HFFc6 (cell line): ENCODE data around the gene DIP2B. TPM values are rescaled to one million over a fixed set of nuclear protein-coding genes. Genes with fewer than 3 reads are reported as not detected.

Source experiments
- DNase-seq: peaks from one replicate; pipeline ENCODE4 v3.0.0-alpha.2; 2018
- H3K27ac Mint-ChIP-seq: 2 replicates; pipeline ENCODE4 v1.8.0; 2020; ENCODE audit warnings: mild to moderate bottlenecking, mixed read lengths
- H3K27me3 Mint-ChIP-seq: 2 replicates; pipeline ENCODE4 v1.8.0; 2021; ENCODE audit warnings: mild to moderate bottlenecking, moderate library complexity, mixed read lengths; ENCODE audit not compliant: insufficient read depth
- H3K36me3 Mint-ChIP-seq: 2 replicates; pipeline ENCODE4 v1.8.0; 2021; ENCODE audit warnings: low read depth, mixed read lengths
- H3K4me1 Mint-ChIP-seq: 2 replicates; pipeline ENCODE4 v1.8.0; 2020; ENCODE audit warnings: low read depth, mixed read lengths
- H3K4me3 Mint-ChIP-seq: 2 replicates; pipeline ENCODE4 v1.8.0; 2020; ENCODE audit warnings: mild to moderate bottlenecking, moderate library complexity, mixed read lengths
- H3K9me3 Mint-ChIP-seq: 2 replicates; pipeline ENCODE4 v1.8.0; 2020; ENCODE audit warnings: mild to moderate bottlenecking, mixed read lengths
- total RNA-seq, 6 experiments: library from RNA; stranded (reverse); fragmentation: NEBNext Ultra II Directional; extraction: Animal tissue kit (Norgen Biotek cat#: 25700); gene quantifications; 2 replicates in 1 of 6; 3 replicates in 5 of 6; pipeline ENCODE4 v1.2.3, GENCODE V29; 2021
- TF ChIP-seq, protein P1 (sequence below): fragments of 200-600 bp; sonication (generic); IDR thresholded peaks from 2 replicates; pipeline ENCODE4 v1.5.0; 2021; ENCODE audit warnings: antibody characterized with exemption, mild to moderate bottlenecking

DIP2B gene
- total RNA-seq, 6 experiments from 2014 or later: 17.4 to 24.7 (median 20.6) TPM

DNA sequence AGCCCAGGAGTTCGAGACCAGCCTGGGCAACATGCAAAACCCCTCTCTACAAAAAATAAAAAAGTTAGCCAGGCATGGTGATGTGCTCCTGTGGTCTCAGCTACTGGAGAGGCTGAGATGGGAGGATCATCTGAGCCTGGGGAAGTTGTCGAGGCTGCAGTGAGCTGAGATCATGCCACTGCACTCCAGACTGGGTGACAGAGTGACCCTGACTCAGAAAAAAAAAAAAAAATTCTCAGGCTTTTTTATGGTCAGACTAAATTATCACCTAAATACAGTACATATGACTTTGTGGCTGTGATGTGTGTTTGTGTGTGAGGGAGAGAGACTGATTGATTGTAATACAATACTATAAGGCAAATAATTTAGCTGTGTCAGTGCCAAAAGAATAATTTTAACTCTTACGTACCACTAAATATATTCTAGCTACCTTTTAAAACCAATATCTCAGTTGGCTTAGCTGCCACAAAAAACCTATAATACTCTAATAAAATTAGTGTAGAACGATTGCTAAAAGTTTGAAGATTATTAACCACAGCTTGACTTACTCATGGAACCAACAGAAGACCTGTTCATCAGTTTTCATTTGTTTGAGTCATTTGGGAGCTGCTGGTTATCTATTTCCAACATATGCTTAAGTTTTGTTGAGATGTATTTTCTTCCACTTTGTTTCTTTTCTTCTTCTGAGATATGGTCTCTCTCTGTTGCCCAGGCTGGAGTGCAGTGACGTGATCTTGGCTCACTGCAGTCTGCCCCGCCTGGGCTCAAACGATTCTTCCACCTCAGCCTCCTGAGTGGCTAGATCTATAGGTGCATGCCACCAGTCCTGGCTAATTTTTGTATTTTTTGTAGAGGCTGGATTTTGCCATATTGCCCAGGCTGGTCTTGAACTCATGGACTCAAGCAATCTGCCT, 58.0 kb downstream of the DIP2B start:
- H3K4me3 Mint-ChIP-seq: no peak overlapping the region
- H3K36me3 Mint-ChIP-seq: peaks cover 3% of the 10 kb centered on the region; the same call in 1 of the 2 replicates
- no peak for DNase-seq

DNA sequence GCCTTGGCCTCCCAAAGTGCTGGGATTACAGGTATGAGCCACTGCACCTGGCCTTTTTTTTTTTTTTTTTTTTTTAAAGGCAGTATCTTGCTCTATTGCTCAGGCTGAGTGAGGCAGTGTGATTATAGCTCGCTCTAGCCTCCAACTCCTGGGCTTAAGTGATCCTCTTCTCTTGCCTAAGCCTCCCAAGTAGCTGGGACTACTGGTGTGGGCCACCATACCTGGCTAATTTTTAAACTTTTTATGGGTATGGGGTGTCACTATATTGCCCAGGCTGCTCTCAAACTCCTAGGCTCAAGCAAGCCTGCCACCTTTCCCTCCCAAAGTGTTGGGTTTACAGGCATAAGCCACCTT, 58.6 kb downstream of the DIP2B start:
- peaks cover 28% of the 10 kb centered on the region for H3K4me1 Mint-ChIP-seq
- no peaks in the 10 kb centered on the region for H3K9me3 Mint-ChIP-seq
- no peaks in the 10 kb centered on the region for H3K27me3 Mint-ChIP-seq
- TF ChIP-seq, protein P1, sequence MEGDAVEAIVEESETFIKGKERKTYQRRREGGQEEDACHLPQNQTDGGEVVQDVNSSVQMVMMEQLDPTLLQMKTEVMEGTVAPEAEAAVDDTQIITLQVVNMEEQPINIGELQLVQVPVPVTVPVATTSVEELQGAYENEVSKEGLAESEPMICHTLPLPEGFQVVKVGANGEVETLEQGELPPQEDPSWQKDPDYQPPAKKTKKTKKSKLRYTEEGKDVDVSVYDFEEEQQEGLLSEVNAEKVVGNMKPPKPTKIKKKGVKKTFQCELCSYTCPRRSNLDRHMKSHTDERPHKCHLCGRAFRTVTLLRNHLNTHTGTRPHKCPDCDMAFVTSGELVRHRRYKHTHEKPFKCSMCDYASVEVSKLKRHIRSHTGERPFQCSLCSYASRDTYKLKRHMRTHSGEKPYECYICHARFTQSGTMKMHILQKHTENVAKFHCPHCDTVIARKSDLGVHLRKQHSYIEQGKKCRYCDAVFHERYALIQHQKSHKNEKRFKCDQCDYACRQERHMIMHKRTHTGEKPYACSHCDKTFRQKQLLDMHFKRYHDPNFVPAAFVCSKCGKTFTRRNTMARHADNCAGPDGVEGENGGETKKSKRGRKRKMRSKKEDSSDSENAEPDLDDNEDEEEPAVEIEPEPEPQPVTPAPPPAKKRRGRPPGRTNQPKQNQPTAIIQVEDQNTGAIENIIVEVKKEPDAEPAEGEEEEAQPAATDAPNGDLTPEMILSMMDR: no peak
- no peak overlapping the region for H3K4me3 Mint-ChIP-seq
- no peak for DNase-seq
- no peak overlapping the region for H3K27ac Mint-ChIP-seq
- H3K36me3 Mint-ChIP-seq: peaks cover 5% of the 10 kb centered on the region; the same call in 1 of the 2 replicates

More for the DNA sequence above, 58.0 kb downstream of the DIP2B start:
- no peaks in the 10 kb centered on the region for H3K27me3 Mint-ChIP-seq
- peaks cover 27% of the 10 kb centered on the region for H3K4me1 Mint-ChIP-seq
- no peaks in the 10 kb centered on the region for H3K9me3 Mint-ChIP-seq
- TF ChIP-seq, protein P1: no peak
- no peak overlapping the region for H3K27ac Mint-ChIP-seq

DNA sequence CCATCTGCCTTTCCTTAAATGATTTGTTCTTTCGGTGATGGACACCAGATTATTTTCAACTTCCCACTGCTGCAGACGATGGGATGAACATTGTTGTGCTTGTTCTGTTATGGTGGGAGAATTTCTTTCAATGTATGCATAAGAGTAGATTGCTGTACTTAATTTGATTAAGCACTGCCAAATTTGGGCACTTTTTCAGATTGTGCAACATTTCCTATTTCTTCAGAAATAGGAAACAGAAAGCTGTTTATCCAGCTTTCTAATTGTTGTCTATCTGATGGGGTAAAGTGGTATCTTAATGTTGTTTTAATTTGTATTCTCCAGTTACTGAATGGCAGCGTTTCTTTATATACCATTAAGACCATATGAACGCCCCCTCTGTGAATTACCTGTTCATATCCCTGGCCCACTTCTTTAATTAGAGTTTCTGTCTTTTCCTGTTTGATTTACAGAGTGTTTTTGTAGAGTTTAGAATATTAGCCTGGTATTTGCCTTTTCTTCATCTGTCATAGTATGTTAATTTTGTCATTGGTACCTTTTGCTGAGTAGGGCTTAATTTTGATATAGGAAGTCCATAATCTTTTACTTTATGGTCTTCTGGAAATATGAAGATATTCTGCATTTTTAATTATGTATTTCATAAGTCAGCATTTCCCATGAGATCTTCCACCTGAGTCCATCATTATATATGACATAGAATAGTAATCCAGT, 59.6 kb downstream of the DIP2B start:
- Mint-ChIP-seq H3K27ac (no peak overlapping the region), H3K36me3 (peaks cover 5% of the 10 kb centered on the region; the same call in 1 of the 2 replicates), H3K4me1 (peaks cover 36% of the 10 kb centered on the region), H3K9me3 (no peaks in the 10 kb centered on the region), H3K4me3 (no peak overlapping the region), H3K27me3 (peaks cover 2% of the 10 kb centered on the region; the same call in 1 of the 2 replicates)
- DNase-seq: no peak
- TF ChIP-seq, protein P1: no peak

DNA sequence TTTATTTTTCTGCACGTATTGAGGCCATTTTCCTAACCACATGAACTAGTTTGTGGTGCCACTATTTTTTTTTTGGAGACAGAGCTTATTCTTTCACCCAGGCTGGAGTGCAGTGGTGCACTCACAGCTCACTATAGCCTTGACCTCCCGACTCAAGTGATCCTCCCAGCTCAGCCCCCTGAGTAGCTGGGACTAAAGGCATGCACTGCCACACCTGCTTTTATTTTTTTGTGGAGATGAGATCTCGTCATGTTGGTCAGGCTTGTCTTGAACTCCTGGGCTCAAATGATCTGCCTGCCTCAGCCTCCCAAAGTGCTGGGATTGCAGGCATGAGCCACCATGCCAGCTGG, 60.1 kb downstream of the DIP2B start:
- Mint-ChIP-seq H3K4me1 (peaks cover 40% of the 10 kb centered on the region), H3K27ac (no peak overlapping the region), H3K4me3 (no peak overlapping the region), H3K9me3 (no peaks in the 10 kb centered on the region), H3K27me3 (peaks cover 2% of the 10 kb centered on the region; the same call in 1 of the 2 replicates), H3K36me3 (peaks cover 5% of the 10 kb centered on the region; the same call in 1 of the 2 replicates)
- TF ChIP-seq, protein P1: no peak
- DNase-seq: no peak

DNA sequence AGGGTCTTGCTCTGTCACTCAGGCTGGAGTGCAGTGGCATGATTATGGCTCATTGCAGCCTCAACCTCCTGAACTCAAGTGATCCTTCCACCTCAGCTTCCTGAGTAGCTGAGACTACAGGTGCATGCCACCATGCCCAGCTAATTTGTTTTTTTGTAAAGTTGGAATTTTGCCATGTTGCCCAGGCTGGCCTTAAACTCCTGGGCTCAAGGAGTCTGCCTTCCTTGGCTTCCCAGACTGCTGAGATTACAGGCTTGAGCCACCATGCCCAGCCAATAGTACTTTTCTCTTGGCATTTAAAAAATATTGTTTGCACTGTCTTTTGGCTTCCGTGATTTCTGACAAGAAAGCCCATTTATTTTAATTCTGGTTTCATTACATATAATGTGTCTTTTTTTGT, 61.3 kb downstream of the DIP2B start:
- H3K4me1 Mint-ChIP-seq: peaks cover 45% of the 10 kb centered on the region
- peaks cover 4% of the 10 kb centered on the region; the same call in 1 of the 2 replicates for H3K27me3 Mint-ChIP-seq
- TF ChIP-seq, protein P1: no peak
- no peak overlapping the region for H3K27ac Mint-ChIP-seq
- H3K36me3 Mint-ChIP-seq: peaks cover 5% of the 10 kb centered on the region; the same call in 1 of the 2 replicates
- no peak for DNase-seq
- no peak overlapping the region for H3K4me3 Mint-ChIP-seq
- no peaks in the 10 kb centered on the region for H3K9me3 Mint-ChIP-seq
